Testis (tissue), 2 donors: ENCODE results near the gene RYR1.

Source experiments
- CTCF ChIP-seq, 3 experiments: fragments of 450-650 bp in 2 of 3; fragments of 200-600 bp in 1 of 3; sonication (generic) in 1 of 3; IDR thresholded peaks; one replicate each; pipeline ENCODE4 v1.5.1; 2016 to 2019; ENCODE audit warnings: antibody characterized with exemption in 3 of 3, mild to moderate bottlenecking in 2 of 3, moderate library complexity in 1 of 3
- POLR2A ChIP-seq: fragments of 450-650 bp; IDR thresholded peaks from one replicate; pipeline ENCODE4 v1.6.1; 2017; ENCODE audit warnings: antibody characterized with exemption, mild to moderate bottlenecking, moderate library complexity

DNA sequence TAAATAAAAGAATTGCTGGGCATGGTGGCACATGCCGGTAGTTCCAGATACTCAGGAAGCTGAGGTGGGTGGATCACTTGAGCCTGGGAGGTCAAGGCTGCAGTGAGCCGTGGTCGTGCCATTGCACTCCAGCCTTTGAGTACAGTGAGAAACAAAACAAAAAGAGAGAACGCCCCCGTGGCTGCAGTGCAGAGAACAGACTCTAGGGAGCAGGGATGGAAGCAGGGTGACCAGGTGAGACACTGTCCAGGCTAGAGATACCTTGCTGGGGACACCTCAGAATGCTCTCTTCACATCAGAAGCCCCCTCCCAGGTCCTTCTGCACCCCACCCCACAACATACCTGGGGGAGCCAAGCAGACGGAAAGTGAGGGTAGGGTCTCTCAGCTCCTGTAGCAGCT lies 159.4 kb downstream of the RYR1 start:
- TF ChIP-seq POLR2A (no peak), CTCF (IDR thresholded peaks at IDR 0.05) (no peak)
